ENCODE data around the gene UBE2F. TPM values are rescaled to one million over a fixed set of nuclear protein-coding genes. Genes with fewer than 3 reads are reported as not detected.

Gene UBE2F
- 49.8 and 57.6 TPM in 2 replicates for total RNA-seq (ENCODE audit: low replicate concordance)

GRCh38 chr2:237966565-237967462, at the start of gene UBE2F:
Gene UBE2F, plus strand, starts transcription at chr2:237967014. Its CDS starts 6,094 bp downstream, at chr2:237973108.
- H3K4me3 ChIP-seq (ENCODE audit: low read depth, low read length) = peak within 1 kb of the TSS; percentile 85
- TF ChIP-seq CTCF (IDR thresholded peaks at IDR 0.05; ENCODE audit: insufficient read depth, low read length) = peak; percentile 15
- DNase-seq (ENCODE audit: low read depth) = peak; percentile 95

- no peak for TF ChIP-seq CTCF (IDR thresholded peaks at IDR 0.05; ENCODE audit: insufficient read depth, low read length)
- no peak for DNase-seq (ENCODE audit: low read depth)
These were observed 49.0 kb upstream of the UBE2F start for GRCh38 chr2:237917696-237918374.

GRCh38 chr2:237919593-237919992, 47.2 kb upstream of the UBE2F start:
- H3K4me3 ChIP-seq (ENCODE audit: low read depth, low read length) = no peak overlapping the region
- no peak for TF ChIP-seq CTCF (IDR thresholded peaks at IDR 0.05; ENCODE audit: insufficient read depth, low read length)
- no peak for DNase-seq (ENCODE audit: low read depth)

More at GRCh38 chr2:237917696-237918374, 49.0 kb upstream of the UBE2F start:
- no peak overlapping the region for H3K4me3 ChIP-seq (ENCODE audit: low read depth, low read length)

- H3K4me3 ChIP-seq (ENCODE audit: low read depth, low read length) = no peak overlapping the region
- no peak for TF ChIP-seq CTCF (IDR thresholded peaks at IDR 0.05; ENCODE audit: insufficient read depth, low read length)
- no peak for DNase-seq (ENCODE audit: low read depth)
These were observed 46.1 kb upstream of the UBE2F start for GRCh38 chr2:237920673-237921072.

- no peak overlapping the region for H3K4me3 ChIP-seq (ENCODE audit: low read depth, low read length)
- no peak for TF ChIP-seq CTCF (IDR thresholded peaks at IDR 0.05; ENCODE audit: insufficient read depth, low read length)
- DNase-seq (ENCODE audit: low read depth) = no peak
These were observed 44.8 kb upstream of the UBE2F start for GRCh38 chr2:237921967-237922492.

GRCh38 chr2:237922641-237923361, 44.0 kb upstream of the UBE2F start:
- TF ChIP-seq CTCF (IDR thresholded peaks at IDR 0.05; ENCODE audit: insufficient read depth, low read length) = no peak
- no peak for DNase-seq (ENCODE audit: low read depth)
- H3K4me3 ChIP-seq (ENCODE audit: low read depth, low read length) = no peak overlapping the region
